ENCODE data around the gene AVPR2.

The AVPR2 gene

DNA sequence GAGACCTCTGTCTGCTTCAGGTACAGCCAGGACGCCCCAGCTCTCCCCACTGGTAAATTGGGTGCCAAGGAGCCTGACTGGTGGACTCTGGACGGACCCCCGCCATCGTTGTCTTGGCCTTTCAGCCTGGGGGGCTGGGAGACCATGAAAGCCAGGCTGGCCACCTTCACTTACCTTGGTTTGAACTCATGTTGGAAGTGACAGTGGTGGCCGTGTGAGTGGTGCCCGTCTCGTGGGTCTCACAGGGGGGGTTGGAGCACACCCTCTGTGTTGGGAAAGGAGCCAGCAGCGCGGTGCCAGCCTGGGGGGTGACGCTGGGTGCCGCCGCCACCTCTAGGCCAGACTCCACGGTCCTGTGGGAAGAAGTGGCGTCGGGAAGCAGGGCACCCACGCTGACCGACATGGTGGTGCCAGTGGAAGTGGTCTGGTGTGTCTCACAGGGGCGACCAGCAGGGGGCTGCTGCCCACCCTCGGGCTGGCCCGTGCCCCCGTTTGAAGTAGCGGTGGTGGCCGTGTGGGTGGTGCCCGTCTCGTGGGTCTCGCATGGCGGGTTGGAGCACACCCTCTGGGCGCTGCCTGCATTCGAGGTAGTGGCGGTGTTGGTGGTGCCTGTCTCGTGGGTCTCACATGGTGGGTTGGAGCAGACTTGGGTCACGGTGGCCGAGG, 49.6 kb downstream of the AVPR2 start:
- DNase-seq, result no peak

DNA sequence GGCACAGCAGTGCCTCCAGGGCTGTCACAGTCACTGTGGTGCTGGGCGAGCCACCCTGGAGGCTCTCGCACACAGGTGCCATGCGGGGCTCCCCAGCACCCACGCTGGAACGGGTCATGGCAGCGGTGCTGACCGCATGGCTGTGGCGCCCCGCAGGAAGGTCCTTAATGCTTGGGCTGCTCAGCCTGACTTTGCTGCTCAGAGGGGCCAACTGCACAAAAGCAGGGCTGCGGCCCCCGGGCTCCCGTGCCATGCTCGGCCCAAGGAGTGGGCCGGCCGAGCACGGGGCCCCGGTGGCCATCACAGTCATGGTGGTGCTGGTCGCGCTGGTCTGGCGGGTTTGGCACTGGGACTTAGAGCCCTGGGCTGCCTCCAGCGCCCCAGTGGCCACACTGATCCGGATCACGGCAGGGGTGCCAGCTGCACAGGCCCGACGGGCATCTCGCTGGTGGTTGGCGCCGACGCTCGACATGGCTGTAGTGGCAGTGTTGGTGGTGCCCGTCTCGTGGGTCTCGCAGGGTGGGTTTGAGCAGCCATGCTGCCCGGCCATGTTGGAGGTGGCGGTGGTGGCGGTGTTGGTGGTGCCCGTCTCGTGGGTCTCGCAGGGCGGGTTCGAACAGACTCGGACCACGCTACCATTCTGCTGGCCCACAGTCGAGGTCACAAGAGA, 50.2 kb downstream of the AVPR2 start:
- DNase-seq, result no peak

GRCh38 chrX:153955228-153955732, 50.8 kb downstream of the AVPR2 start:
- DNase-seq, result no peak

DNA sequence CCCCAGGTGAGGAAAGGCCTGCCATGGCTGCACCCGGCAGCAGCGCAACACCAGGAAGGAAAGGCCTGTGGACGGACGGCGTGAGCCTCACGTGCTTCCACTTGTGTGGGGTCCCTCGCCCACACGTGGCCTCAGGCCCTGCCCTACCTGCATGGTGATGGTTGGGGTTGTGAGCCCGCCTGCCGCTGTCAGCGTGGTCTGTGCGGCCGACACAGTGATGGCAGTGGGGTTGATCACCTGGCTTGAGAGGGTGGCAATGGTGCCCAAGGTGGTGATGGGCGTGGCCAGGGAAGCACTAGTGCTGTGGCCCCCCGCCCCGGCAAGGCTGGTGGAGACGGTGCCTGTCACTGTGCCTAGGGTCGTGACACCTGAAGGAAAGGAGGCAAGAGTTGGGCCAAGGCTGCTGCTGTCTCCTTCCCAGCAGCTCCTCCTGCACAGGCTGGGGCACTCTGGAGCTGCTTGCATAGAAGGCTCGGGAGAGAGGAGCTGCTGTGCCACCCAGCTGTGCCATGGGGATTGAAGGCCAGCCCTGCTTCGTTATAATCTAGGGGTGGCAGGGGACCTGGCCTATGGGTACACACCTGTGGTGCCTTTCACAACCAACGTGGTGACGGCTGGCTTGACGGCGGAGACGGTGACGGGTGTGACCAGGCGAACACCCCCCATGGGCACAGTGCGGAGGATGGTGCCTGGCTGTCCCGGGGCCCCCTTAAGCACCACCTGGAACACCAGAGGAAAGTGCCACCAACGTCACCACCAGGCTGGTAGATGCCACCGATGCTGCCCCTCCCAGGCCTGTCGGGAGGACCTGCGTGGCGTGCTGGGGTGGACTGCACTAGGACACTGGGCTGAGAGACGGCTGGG, 51.8 kb downstream of the AVPR2 start:
- no peak for DNase-seq
